Measurements from ENCODE around the gene SHISA5. TPM values are rescaled to one million over a fixed set of nuclear protein-coding genes. Genes with fewer than 3 reads are reported as not detected.

The SHISA5 gene
- total and polyA plus RNA-seq, 2 of the 4 experiments (the other 2 are of a cell fraction): 82.3 to 162 TPM

DNA sequence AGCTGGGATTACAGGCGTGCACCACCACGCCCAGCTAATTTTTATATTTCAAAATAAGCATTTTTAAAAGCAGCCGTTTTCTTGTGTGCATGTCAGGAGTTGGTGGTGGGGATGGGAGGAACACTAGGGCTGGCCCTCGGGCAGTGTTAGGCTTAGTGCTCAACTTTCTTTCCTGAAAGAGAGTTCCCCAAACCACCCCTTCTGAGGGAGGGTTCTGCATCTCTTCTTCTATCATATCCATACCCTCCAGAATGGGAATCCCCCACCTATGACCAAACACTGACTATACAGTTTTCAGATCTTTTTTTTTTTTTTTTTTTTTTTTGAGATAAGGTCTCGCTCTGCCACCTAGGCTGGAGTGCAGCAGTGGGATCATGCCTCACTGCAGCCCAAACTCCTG, 40.2 kb upstream of the SHISA5 start:
- H2BK15ac ChIP-seq (ENCODE audit: low read depth, low read length): no peak overlapping the region
- H3K4me1 ChIP-seq (ENCODE audit: control insufficient read depth, insufficient read depth, low read length): no peaks in the 10 kb centered on the region
- H2BK120ac ChIP-seq (ENCODE audit: low read depth, low read length): no peak overlapping the region
- no peak overlapping the region for H4K91ac ChIP-seq (ENCODE audit: insufficient read depth, low read depth, low read length)
- H3K4me3 ChIP-seq (ENCODE audit: insufficient read depth, low read depth, low read length): no peak overlapping the region
- H4K5ac ChIP-seq (ENCODE audit: low read depth, low read length): no peak overlapping the region
- no peak for TF ChIP-seq FOS (IDR thresholded peaks at IDR 0.05; ENCODE audit: low read depth, low read length)
- TF ChIP-seq CEBPB (IDR thresholded peaks at IDR 0.05; ENCODE audit: low read depth, low read length): no peak
- TF ChIP-seq, protein P1, sequence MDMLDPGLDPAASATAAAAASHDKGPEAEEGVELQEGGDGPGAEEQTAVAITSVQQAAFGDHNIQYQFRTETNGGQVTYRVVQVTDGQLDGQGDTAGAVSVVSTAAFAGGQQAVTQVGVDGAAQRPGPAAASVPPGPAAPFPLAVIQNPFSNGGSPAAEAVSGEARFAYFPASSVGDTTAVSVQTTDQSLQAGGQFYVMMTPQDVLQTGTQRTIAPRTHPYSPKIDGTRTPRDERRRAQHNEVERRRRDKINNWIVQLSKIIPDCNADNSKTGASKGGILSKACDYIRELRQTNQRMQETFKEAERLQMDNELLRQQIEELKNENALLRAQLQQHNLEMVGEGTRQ (IDR thresholded peaks at IDR 0.05; ENCODE audit: low read depth, low read length): no peak
- TF ChIP-seq MXI1 (IDR thresholded peaks at IDR 0.05; ENCODE audit: borderline replicate concordance, low read depth, low read length): no peak
- no peak for TF ChIP-seq CHD1 (IDR thresholded peaks at IDR 0.05; ENCODE audit: low read depth, low read length)
- no peak for TF ChIP-seq RAD21 (IDR thresholded peaks at IDR 0.05; ENCODE audit: low read length)
- no peak for TF ChIP-seq NFE2L2 (IDR thresholded peaks at IDR 0.05; ENCODE audit: low read depth, low read length)
- TF ChIP-seq RFX5 (IDR thresholded peaks at IDR 0.05; ENCODE audit: low read depth, low read length): no peak
- no peak for TF ChIP-seq MAFK (IDR thresholded peaks at IDR 0.05; ENCODE audit: low read depth, low read length)
- TF ChIP-seq, protein P2, sequence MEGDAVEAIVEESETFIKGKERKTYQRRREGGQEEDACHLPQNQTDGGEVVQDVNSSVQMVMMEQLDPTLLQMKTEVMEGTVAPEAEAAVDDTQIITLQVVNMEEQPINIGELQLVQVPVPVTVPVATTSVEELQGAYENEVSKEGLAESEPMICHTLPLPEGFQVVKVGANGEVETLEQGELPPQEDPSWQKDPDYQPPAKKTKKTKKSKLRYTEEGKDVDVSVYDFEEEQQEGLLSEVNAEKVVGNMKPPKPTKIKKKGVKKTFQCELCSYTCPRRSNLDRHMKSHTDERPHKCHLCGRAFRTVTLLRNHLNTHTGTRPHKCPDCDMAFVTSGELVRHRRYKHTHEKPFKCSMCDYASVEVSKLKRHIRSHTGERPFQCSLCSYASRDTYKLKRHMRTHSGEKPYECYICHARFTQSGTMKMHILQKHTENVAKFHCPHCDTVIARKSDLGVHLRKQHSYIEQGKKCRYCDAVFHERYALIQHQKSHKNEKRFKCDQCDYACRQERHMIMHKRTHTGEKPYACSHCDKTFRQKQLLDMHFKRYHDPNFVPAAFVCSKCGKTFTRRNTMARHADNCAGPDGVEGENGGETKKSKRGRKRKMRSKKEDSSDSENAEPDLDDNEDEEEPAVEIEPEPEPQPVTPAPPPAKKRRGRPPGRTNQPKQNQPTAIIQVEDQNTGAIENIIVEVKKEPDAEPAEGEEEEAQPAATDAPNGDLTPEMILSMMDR (conservative IDR thresholded peaks at IDR 0.05; ENCODE audit: low read depth, low read length): no peak
- TF ChIP-seq RCOR1 (IDR thresholded peaks at IDR 0.05; ENCODE audit: insufficient replicate concordance, low read length): no peak
- TF ChIP-seq MAZ (IDR thresholded peaks at IDR 0.05; ENCODE audit: borderline replicate concordance, low read depth, low read length): no peak
- TF ChIP-seq POLR2A (IDR thresholded peaks at IDR 0.05; ENCODE audit: low read depth, low read length): no peak
- TF ChIP-seq, protein P3, sequence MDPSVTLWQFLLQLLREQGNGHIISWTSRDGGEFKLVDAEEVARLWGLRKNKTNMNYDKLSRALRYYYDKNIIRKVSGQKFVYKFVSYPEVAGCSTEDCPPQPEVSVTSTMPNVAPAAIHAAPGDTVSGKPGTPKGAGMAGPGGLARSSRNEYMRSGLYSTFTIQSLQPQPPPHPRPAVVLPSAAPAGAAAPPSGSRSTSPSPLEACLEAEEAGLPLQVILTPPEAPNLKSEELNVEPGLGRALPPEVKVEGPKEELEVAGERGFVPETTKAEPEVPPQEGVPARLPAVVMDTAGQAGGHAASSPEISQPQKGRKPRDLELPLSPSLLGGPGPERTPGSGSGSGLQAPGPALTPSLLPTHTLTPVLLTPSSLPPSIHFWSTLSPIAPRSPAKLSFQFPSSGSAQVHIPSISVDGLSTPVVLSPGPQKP (IDR thresholded peaks at IDR 0.05; ENCODE audit: borderline replicate concordance, low read depth, low read length): no peak
- no peak for TF ChIP-seq SMC3 (IDR thresholded peaks at IDR 0.05; ENCODE audit: low read depth, low read length)
- no peak for TF ChIP-seq BHLHE40 (IDR thresholded peaks at IDR 0.05; ENCODE audit: low read depth, low read length)
- H3K36me3 ChIP-seq (ENCODE audit: control insufficient read depth, insufficient read depth, low read length): peaks cover 42% of the 10 kb centered on the region
- H3K9me1 ChIP-seq (ENCODE audit: insufficient read depth, low read length): no peaks in the 10 kb centered on the region
- ChIA-PET POLR2A (ENCODE audit: unreplicated experiment) (no interaction called here), CTCF (no interaction called here)
- ATAC-seq (ENCODE audit: low read depth) (no peak), DNase-seq (no peak)
- H2BK5ac ChIP-seq (ENCODE audit: low read depth, low read length, poor library complexity, severe bottlenecking): no peak overlapping the region
- no peak overlapping the region for H2AK5ac ChIP-seq (ENCODE audit: low read depth, low read length)
- H3K14ac ChIP-seq (replicated peaks; ENCODE audit: low read depth, low read length): no peak overlapping the region
- H3K18ac ChIP-seq (ENCODE audit: low read depth, low read length): no peak overlapping the region
- no peak overlapping the region for H3K9ac ChIP-seq (ENCODE audit: low read depth, low read length)
- dilution Hi-C loops (cut with HindIII; ENCODE audit: low sequenced_read_pairs, unreplicated experiment) (no loop called here), intact Hi-C loops (cut with micrococcal nuclease) (no loop called here), in situ Hi-C loops (cut with MboI; ENCODE audit: low sequenced_read_pairs) (loop anchor here (10.0 kb wide), 1 partner anchor 269 kb away; no protein-coding TSS in a partner anchor)
- no peaks in the 10 kb centered on the region for H3K9me3 ChIP-seq (ENCODE audit: control insufficient read depth, insufficient read depth, low read length)
- H3K79me1 ChIP-seq (ENCODE audit: low read depth in 1 of 2, low read length in 2 of 2): peaks cover 0 to 2% of the 10 kb centered on the region in 2 experiments; a peak in 3 of 4 replicates
- H4K8ac ChIP-seq (ENCODE audit: low read depth in 2 of 2, low read length in 2 of 2): no peak overlapping the region
- H4K20me1 ChIP-seq (ENCODE audit: insufficient read depth, low read length): no peaks in the 10 kb centered on the region; the same call in 1 of the 2 replicates
- no peak overlapping the region for H3K56ac ChIP-seq (ENCODE audit: extremely low read depth, insufficient read depth, low read length)
- H3K4me2 ChIP-seq (ENCODE audit: low read depth, low read length): no peak overlapping the region
- H2AK9ac ChIP-seq (replicated peaks; ENCODE audit: low read depth, low read length, poor library complexity): no peak overlapping the region
- H2BK20ac ChIP-seq (ENCODE audit: low read depth, low read length): no peak overlapping the region
- H3K27me3 ChIP-seq (ENCODE audit: control insufficient read depth, insufficient read depth, low read length): no peaks in the 10 kb centered on the region
- H3K27ac ChIP-seq (ENCODE audit: insufficient read depth, low read length): no peak overlapping the region
- H3K4ac ChIP-seq (ENCODE audit: low read depth, low read length): no peak overlapping the region
- no peak overlapping the region for H2AFZ ChIP-seq (replicated peaks; ENCODE audit: low read length, poor library complexity)
- BruUV-seq (replicated peaks): no TSS peak
- no peak overlapping the region for H3K23ac ChIP-seq (ENCODE audit: low read depth, low read length)
- WGBS, 2 experiments (ENCODE audit: extremely low coverage in 2 of 2, insufficient read length in 1 of 2): no CpG with 5 or more reads among the region's 5 CpGs
